GM12891 (cell line): ENCODE data around the gene ADGRB2.

Source experiments
- PAX5 ChIP-seq: IDR thresholded peaks from 2 replicates; pipeline ENCODE4 v1.6.1; 2011; ENCODE audit warnings: low read length, moderate library complexity, mild to moderate bottlenecking; ENCODE audit not compliant: insufficient read depth, severe bottlenecking
- POLR2A ChIP-seq: IDR thresholded peaks from 2 replicates; pipeline ENCODE4 v1.6.1; 2011; ENCODE audit warnings: low read depth, low read length, control low read depth
- POLR2AphosphoS5 ChIP-seq: IDR thresholded peaks from 2 replicates; pipeline ENCODE4 v1.6.1; 2011; ENCODE audit warnings: low read depth, low read length, control low read depth
- POU2F2 ChIP-seq: IDR thresholded peaks from 2 replicates; pipeline ENCODE4 v1.6.1; 2011; ENCODE audit warnings: low read depth, mild to moderate bottlenecking, control low read depth, low read length, moderate library complexity
- SPI1 ChIP-seq: IDR thresholded peaks from 2 replicates; pipeline ENCODE4 v1.6.1; 2011; ENCODE audit warnings: low read depth, low read length, control low read depth
- TAF1 ChIP-seq: IDR thresholded peaks from 2 replicates; pipeline ENCODE4 v1.6.1; 2011; ENCODE audit warnings: low read depth, low read length, control low read depth

GRCh38 chr1:31757989-31758388, 6.2 kb downstream of the ADGRB2 start:
- TF ChIP-seq POLR2A (no peak), POLR2AphosphoS5 (no peak), TAF1 (no peak), SPI1 (no peak), PAX5 (no peak), POU2F2 (no peak)
